GOT3 (cell line): ENCODE results near the gene TRIM44.
"Not testable (repeated sequence)": the region's sequence is repeated elsewhere in the genome, so short reads cannot be mapped to it uniquely, and the experiment has no call there.

ENCODE experiments used
- DNase-seq: peaks from one replicate; lab custom pipeline; 2025; ENCODE audit warnings: mixed read lengths; lab: John Stamatoyannopoulos, UW

The TRIM44 gene

DNA sequence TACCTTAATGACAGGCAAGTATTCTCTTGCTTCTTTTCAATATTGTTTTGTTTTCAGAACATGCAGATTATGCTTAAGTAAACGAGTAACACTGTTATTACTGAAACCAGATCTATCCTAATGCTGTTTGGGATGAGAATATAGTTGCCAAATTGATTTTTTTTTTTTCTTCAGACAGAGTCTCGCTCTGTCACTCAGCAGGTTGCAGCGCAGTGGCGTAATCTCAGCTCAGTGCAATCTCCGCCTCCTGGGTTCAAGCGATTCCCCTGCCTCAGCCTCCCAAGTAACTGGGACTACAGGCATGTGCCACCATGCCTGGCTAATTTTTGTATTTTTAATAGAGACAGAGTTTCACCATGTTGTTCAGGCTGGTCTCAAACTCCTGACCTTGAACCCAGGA lies 91.0 kb downstream of the TRIM44 start:
- not testable (repeated sequence) for DNase-seq

GRCh38 chr11:35759951-35760350 lies 97.4 kb downstream of the TRIM44 start:
- not testable (repeated sequence) for DNase-seq

GRCh38 chr11:35761899-35762298 lies 99.3 kb downstream of the TRIM44 start:
- no peak for DNase-seq

GRCh38 chr11:35763301-35763700 lies 100.7 kb downstream of the TRIM44 start:
- DNase-seq: no peak

DNA sequence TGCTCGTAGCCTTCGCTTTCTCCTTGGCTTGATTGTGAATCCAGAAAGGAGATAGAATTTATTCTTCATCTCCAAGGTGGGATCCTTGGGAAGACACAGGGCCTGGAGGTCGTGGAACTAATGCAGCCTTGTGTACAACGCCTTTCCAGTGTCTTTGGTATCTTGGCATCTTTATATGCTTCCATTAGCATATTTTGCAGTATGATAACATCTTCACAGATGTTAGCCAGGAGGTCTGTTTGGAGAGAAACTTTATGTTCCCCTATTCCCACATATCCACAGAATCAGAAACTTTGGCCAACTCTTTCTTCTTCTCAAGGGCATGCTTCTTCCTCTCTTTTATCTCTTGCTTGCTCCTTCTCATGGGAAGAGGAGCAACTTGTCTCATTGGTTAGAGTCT lies 101.2 kb downstream of the TRIM44 start:
- no peak for DNase-seq

- no peak for DNase-seq
Measured at GRCh38 chr11:35764417-35764816, 101.8 kb downstream of the TRIM44 start.

DNA sequence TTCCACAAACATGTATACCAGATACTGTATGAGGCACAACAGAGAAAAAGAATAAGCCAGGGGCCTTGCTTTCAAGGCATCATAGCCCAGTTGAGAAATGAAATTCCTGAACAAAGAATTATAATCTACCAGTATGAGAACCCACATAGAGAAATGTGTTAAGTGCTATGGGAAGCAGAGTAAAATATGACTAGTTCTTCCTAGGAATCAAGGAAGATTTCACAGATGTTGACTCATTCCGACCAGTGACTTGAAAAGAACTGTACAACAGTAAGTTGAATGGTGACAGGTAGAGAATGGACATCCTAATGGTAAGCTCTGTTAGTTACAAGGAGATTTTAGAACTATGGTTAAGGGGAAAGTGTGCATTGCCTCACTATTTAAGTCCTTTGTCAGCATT lies 102.6 kb downstream of the TRIM44 start:
- no peak for DNase-seq

DNA sequence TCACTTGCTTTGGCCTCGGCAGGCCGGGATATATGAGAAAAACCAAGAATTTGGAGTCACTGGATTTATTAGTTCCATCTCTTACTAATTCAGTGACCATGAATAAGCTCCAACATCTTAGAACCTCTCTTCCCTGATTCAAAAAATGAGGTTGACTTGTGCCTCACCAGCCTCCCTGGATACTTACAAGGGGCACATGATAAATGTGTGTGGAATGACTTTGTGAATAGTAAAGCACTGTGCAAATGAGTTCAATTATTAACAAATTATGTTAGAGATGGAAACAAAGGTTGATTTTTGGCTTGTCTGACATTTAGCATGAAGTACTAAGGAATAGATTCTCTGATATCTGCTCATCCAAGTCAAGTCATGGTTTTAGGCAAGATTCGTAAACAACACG lies 104.1 kb downstream of the TRIM44 start:
- no peak for DNase-seq

DNA sequence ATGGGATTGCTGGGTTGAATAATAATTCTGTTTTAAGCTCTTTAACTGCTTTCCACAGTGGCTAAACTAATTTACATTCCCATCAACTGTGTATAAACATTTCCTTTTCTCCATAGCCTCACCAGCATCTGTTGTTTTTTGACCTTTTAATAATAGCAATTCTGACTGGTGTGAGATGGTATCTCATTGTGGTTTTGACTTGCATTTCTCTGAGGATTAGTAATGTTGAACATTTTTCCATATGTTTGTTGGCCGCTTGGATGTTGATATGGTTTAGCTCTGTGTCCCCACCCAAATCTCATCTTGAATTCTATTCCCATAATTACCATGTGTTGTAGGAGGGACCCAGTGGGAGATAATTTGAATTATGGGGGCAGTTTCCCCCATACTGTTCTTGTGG lies 107.8 kb downstream of the TRIM44 start:
- not testable (repeated sequence) for DNase-seq

DNA sequence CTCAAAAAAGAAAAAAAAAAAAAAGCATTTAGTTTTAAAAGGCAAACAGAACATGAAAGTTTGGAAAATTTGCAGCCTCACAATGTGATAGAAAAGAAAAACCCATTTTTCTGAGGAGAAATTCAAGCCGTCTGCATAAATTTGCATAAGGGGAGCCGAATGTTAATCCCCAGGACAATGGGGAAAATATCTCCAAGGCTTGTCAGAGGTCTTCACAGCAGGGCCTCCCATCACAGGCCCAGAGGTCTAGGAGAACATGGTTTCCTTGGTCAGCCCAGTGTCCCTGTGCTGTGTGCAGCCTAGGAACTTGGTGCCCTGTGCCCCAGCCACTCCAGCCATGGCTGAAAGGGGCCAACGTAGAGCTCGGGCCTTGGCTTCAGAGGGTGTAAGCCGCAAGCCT lies 109.1 kb downstream of the TRIM44 start:
- no peak for DNase-seq

GRCh38 chr11:35777241-35777640 lies 114.7 kb downstream of the TRIM44 start:
- DNase-seq: not testable (repeated sequence)

DNA sequence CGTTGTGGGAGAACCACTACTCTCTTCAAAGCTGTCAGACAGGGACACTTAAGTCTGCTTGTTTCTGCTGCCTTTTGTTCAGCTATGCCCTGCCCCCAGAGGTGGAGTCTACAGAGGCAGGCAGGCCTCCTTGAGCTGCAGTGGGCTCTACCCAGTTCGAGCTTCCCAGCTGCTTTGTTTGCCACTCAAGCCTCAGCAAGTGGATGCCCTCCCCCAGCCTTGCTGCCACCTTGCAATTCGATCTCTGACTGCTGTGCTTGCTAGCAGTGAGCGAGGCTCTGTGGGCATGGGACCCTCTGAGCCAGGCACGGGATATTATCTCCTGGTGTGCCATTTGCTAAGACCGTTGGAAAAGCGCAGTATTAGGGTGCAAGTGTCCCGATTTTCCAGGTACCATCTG lies 116.4 kb downstream of the TRIM44 start:
- not testable (repeated sequence) for DNase-seq

GRCh38 chr11:35779409-35779808 lies 116.8 kb downstream of the TRIM44 start:
- DNase-seq: no peak

DNA sequence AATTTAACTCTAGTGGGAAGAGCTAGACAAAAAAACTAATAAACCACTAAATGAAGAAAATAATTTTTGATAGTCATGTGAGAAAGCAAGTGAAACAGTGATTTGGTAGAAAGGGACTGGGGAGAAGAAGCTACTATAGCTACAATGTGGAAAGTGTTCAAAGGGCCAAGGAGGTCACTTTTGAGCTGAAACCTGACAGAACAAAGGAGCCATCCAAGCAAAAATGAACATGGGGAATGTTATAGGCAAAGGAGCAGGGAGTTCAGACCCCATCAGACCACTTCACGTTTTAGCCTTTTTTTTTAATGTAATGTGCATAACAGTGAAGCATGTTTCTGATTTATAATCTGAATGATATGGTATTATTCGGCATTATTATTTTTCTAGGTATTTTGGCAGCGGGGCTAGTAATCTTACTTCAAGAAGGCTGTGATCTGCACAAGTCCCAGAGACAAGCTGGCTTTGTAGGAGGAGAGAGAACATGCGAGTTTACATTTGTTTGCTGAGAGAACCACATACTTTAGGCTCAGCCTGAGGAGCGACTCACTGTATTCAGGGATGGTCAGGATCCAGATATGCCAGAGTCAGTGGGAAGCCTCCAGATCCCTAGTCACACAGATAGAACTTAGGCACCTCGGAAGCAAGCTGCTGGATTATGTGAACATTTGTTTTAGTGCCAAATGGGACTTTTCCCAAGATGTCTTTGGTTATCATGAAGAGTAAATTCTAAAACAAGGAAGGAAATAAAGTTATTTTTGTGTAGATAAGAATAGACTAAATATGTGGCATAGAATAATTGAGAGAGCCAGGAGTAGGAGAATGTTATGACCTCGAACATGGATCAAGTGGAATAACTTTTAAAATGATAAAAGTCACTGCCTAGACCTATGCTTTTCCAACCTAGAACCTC lies 118.6 kb downstream of the TRIM44 start:
- no peak for DNase-seq

DNA sequence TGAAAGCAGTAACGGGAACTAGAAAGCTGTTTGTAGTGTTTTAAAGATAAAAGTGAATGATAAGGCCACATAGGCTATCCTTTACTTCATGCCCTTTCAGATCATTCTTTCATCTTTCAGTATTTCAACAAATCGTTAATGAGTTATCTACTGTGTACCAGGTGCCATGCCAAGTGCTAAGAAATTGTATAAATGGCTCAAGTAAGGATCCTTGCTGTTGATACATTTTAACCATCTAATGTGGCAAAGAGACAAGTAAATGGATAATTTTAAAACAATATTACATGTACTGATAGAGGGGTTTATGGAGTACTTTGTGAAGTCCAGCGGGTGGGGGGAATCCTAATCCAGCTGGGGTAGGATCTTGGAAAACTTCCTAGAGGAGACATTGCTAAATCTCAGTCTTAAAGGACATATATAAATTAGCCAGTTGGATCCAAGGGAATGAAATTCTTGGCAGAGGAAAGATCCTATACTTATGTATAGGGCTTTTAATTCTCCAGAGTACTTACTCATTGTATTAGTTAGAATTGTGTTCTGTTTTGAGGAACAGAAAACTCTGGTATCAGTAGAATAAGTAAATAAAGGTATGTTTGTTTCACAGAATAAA lies 119.4 kb downstream of the TRIM44 start:
- DNase-seq: no peak

GRCh38 chr11:35783809-35784208 lies 121.2 kb downstream of the TRIM44 start:
- no peak for DNase-seq

DNA sequence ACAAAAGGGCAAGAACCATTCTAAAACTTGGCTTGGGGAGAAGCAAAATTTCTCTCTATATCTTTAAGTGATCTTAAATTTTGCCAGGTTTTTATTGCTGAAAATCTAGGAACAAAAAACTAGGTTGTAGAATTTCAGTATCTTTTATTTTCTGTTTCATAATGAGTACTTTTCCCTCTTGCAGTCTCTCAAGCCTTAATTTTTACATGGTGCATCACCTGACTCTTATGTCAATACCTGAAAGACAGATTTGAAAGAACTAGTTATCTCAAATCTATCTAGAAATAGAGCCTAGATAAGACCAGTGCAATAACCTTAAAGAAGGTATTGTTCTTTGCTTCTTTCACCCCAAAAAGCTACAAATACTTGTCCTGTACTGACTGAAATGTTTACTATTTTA lies 122.1 kb downstream of the TRIM44 start:
- no peak for DNase-seq

DNA sequence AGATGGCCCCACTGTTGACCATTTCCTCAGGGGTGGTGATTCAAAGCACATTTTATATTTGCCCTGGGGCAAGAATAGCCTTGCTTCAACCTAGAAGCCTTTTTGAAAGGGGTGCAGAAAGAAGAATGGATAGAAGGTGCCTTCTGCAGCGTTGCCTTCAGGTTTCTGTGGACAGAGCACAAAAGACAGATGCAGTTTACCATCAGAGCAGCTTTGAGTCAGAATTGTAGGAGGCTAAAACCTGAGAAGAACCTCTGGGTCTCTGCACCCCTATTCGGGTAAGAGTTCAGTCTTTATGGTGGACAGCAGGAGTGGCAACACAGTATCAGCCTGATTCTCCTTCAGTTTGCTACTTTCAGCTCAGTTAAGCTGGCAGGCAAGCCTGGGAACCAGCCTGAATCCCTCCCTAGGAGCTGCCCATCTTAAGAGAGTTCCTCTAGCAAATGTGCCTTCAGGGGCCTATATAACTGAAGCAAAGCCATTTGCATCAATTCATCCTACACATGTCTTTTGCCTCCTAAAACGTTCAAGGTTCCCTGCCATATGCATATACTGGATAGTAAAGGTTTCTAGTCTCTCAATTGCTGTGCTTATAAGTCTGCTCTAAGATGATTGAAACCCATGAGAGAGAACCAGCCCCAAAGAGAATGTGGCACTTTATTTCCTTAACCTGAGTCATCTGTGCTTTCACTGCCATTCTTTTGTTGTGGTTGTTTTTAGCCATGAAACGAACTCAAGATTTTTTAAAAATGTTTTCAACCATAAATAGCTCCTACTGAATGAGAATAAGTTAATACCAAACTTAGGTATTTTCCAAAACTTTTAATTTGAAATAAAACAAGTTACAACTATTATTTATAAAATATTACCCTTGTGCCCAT lies 123.0 kb downstream of the TRIM44 start:
- no peak for DNase-seq

DNA sequence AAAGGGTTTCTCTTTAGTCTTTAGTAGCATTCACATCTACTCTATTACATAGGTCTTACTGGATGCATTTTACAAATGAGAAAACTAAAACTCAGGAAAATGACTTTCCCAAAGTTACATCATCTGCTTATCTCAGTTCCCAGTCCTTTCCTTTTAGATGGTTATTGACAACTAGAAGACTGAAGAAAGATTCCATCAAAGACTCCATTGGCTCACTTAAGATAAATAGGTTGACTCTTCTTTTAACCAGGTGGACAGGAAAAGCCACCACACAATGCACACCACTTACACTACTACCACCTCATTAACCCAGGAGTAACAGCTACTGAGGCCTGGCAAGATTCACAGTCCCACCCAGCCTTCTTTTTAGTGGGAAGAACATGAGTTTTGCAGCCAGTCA lies 123.6 kb downstream of the TRIM44 start:
- no peak for DNase-seq

- DNase-seq: no peak
Measured at GRCh38 chr11:35787013-35787504, 124.5 kb downstream of the TRIM44 start.

GRCh38 chr11:35787626-35788025 lies 125.1 kb downstream of the TRIM44 start:
- no peak for DNase-seq
